ENCODE results near the gene IL13.
"Not testable (repeated sequence)": the region's sequence is repeated elsewhere in the genome, so short reads cannot be mapped to it uniquely, and the experiment has no call there.

Gene IL13

DNA sequence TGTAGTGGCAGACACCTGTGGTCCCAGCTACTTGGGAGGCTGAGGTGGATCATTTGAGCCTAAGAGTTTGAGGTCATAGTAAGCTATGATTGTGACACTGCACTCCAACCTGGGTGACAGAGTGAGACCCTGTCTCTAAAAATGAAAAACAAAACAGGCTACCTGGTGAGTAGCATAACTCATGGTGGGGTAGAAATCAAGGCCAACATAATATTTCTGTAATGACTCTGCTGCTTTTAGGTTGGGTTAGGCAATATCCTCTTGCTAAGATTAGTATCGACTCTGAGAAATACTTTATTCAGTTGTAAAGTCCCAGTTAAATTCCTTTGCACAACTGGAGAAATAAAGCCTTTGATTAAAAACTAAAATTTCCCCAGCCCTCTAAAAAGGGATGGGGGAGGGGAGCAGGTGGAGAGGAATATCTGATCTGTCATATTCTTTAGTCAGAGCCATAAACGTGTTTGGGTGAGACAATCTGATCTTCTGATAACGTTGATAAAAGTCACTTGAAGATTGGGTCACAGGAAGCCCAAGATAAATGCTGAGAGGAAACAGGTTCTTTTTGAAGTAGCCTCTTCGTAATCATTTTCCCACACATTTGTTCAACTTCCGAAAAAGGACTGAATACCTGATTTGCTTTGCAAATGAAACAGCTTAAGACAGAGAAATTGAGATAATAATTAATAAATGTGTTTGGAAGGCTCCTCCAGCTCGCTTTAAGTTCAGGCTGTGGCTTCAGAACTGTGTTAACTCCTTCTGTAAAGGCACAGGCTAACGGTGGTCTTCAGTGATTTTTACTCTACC lies 30.8 kb downstream of the IL13 start:
- Mint-ChIP-seq H3K36me3 (peaks cover 18% of the 10 kb centered on the region), H3K4me1 (peaks cover 29% of the 10 kb centered on the region), H3K27ac (peak overlapping the region; percentile 43), H3K4me3 (no peak overlapping the region), H3K9me3 (no peaks in the 10 kb centered on the region)
- DNase-seq (ENCODE audit: low spot score in 2 of 2) (no peak), ATAC-seq (peak; percentile 69)

DNA sequence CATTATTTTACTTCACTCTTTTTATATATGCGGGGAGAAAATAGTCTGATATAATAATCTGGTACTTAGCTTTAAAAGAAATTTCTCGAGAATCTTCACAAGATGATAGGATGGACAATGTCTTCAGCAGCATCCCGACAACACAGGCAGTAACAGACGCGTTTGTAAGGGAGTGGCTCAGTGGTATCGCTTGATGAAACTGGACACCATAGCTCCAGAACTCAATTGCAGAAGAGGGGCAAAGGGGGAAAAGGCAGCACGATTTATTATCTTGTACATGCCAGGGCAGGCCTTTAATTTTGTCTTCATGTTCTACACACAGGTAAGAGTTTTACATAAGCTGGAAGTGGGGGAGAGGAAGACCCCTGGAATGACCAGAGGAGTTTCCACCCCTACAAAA lies 31.5 kb downstream of the IL13 start:
- no peak for DNase-seq (ENCODE audit: low spot score in 2 of 2)
- peaks cover 18% of the 10 kb centered on the region for H3K36me3 Mint-ChIP-seq
- ATAC-seq, result no peak
- no peak overlapping the region for H3K27ac Mint-ChIP-seq
- no peak overlapping the region for H3K4me3 Mint-ChIP-seq
- H3K9me3 Mint-ChIP-seq, result no peaks in the 10 kb centered on the region
- H3K4me1 Mint-ChIP-seq, result peaks cover 29% of the 10 kb centered on the region

DNA sequence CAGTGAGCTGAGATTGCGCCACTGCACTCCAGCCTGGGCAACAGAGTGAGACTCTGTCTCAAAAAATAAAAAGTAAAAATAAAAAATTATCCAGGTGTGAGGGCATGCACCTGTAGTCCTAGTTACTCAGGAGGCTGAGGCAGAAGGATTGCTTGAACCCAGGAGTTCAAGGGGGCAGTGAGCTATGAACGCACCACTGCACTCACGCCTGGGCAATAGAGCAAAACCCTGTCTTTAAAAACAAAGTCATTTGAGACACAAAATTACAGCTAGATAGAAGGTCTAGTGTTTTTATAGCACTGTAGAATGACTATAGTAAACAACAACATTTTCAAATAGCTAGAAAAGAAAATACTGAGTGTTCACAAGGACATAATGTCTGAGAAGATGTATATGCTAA lies 32.2 kb downstream of the IL13 start:
- ATAC-seq (no peak), DNase-seq (ENCODE audit: low spot score in 2 of 2) (no peak)
- H3K4me3 Mint-ChIP-seq, result no peak overlapping the region
- H3K36me3 Mint-ChIP-seq, result peaks cover 18% of the 10 kb centered on the region
- no peaks in the 10 kb centered on the region for H3K9me3 Mint-ChIP-seq
- H3K27ac Mint-ChIP-seq, result no peak overlapping the region
- peaks cover 24% of the 10 kb centered on the region for H3K4me1 Mint-ChIP-seq

DNA sequence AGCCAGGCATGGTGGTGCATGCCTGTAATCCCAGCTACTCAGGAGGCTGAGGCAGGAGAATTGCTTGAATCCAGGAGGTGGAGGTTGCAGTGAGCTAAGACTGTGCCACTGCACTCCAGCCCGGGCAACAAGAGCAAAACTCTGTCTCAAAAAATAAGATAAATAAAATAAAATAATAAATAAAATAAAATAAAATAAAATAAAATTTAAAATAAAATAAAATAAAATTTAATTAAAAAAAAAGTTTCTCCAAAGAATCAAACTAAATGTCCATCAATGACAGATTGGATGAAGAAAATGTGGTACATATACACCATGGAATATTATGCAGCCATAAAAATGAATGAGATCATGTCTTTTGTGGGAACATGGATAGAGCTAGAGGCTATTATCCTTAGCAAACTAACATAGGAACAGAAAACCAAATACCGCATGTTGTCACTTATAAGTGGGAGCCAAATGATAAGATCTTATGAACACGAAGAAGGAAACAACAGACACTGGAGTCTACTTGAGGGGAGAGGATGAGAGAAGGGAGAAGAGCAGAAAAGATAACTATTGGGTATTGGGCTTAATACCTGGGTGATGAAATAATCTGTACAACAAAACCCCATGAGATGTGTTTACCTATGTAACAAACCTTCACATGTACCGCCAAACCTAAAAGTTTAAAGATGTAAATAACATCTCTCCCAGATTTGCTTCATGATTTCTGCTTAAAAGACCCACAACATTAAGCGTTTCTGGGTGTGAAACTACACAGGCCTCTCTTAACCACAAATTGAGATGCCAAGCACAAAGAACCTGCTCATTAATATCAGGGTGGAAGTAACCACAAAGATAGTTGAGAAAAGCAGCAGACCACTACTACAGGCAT lies 34.0 kb downstream of the IL13 start:
- not testable (repeated sequence) for ATAC-seq

GRCh38 chr5:132692632-132692967 lies 34.6 kb downstream of the IL13 start:
- ATAC-seq, result no peak
- Mint-ChIP-seq H3K9me3 (no peaks in the 10 kb centered on the region), H3K27ac (no peak overlapping the region), H3K36me3 (peaks cover 28% of the 10 kb centered on the region), H3K4me3 (no peak overlapping the region), H3K4me1 (peaks cover 21% of the 10 kb centered on the region)
- DNase-seq (ENCODE audit: low spot score in 2 of 2), result no peak

More for the DNA sequence above, 34.0 kb downstream of the IL13 start:
- H3K4me3 Mint-ChIP-seq; DNase-seq (ENCODE audit: low spot score in 2 of 2); H3K27ac Mint-ChIP-seq; H3K9me3 Mint-ChIP-seq: not testable (repeated sequence)
- Mint-ChIP-seq H3K36me3 (peaks cover 22% of the 10 kb centered on the region), H3K4me1 (peaks cover 21% of the 10 kb centered on the region)

DNA sequence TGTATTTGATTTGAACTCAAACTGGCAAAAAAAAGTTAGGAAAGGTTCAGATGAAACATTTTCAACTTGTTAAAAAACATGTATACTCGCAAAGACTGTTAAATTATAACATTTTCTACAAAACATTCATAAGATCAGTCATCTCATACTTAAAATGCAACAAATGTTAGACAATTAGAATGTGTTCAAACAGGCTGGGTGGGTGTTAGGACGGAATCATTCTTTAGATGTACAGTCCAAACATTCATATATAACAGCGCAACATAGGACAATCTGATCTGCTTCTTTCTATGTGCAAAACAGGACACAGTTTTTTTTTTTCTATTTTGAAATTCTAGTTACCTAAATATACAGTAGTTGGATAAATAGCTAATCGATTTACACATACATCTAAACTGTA lies 38.0 kb downstream of the IL13 start:
- peaks cover 62% of the 10 kb centered on the region for H3K36me3 Mint-ChIP-seq
- no peaks in the 10 kb centered on the region for H3K9me3 Mint-ChIP-seq

DNA sequence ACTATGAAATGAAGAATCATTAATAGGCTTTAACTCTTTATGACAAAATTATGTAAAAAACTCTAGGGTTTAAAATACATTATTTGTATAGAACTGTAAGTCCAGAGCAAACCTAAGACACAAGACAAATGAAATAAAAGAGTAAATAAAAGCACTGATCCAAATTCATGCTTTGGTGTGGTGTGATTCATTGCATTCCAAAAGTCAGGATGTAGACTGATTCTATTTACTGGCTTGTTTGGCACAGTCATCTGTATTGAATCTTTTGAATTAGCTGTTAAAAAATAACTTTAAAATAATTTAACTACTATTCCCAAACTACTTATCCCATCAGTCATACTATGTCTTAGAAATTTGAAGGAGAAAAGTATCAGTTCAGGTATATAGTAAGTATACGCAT lies 46.9 kb downstream of the IL13 start:
- Mint-ChIP-seq H3K9me3 (no peaks in the 10 kb centered on the region), H3K4me1 (peaks cover 5% of the 10 kb centered on the region), H3K27ac (no peak overlapping the region), H3K4me3 (no peak overlapping the region), H3K36me3 (peaks cover 79% of the 10 kb centered on the region)
- ATAC-seq (no peak), DNase-seq (ENCODE audit: low spot score in 2 of 2) (no peak)

More for the DNA sequence above, 38.0 kb downstream of the IL13 start:
- DNase-seq (ENCODE audit: low spot score in 2 of 2) (no peak), ATAC-seq (no peak)
- Mint-ChIP-seq H3K4me3 (no peak overlapping the region), H3K4me1 (peaks cover 6% of the 10 kb centered on the region), H3K27ac (no peak overlapping the region)

DNA sequence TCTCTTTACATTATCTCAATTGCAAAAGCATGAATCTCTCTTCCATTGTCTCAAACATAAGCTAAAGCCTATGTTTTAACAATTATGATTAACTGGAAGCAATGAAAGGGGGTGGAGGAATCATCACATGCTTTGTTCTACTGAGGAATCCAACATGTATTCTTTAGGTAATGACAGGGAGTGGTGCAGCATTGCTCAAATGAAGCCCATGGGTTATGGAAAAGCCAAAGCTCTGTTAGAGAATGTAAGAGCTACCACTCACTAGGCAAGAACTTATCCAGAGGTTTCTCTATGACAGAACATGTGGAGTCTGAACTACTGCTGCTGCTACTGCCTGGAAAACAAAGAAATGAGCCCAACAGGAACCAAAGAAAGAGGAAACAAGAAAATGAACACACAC lies 50.7 kb downstream of the IL13 start:
- no peak overlapping the region for H3K4me3 Mint-ChIP-seq
- peaks cover 69% of the 10 kb centered on the region for H3K36me3 Mint-ChIP-seq
- no peak for DNase-seq (ENCODE audit: low spot score in 2 of 2)
- H3K4me1 Mint-ChIP-seq, result peaks cover 5% of the 10 kb centered on the region
- H3K9me3 Mint-ChIP-seq, result no peaks in the 10 kb centered on the region
- no peak for ATAC-seq
- H3K27ac Mint-ChIP-seq, result no peak overlapping the region

All from stimulated activated effector memory CD8-positive, alpha-beta T cell treated with anti-CD3 and anti-CD28 coated beads, Interleukin-12 subunit alpha, Interleukin-12 subunit beta, amount 100 ng/mL, for 72 hours (primary cell).